ENCODE data around the gene CELA2B. TPM values are rescaled to one million over a fixed set of nuclear protein-coding genes. Genes with fewer than 3 reads are reported as not detected.
"Not testable (repeated sequence)": the region's sequence is repeated elsewhere in the genome, so short reads cannot be mapped to it uniquely, and the experiment has no call there.

CELA2B gene
- total and polyA plus RNA-seq, 9 of the 15 experiments (the other 6 are each of a cell fraction or from before 2014, with no cell fraction given): 0.25 to 2.1 (median 0.38) TPM; not detected in 5

GRCh38 chr1:15457585-15457984 is 18.3 kb upstream of the CELA2B start (continued):
- TF ChIP-seq ARID3B (CRISPR knock-in tag; IDR thresholded peaks at IDR 0.05; ENCODE audit: borderline replicate concordance) (no peak), MED1 (CRISPR knock-in tag; IDR thresholded peaks at IDR 0.05; ENCODE audit: borderline replicate concordance) (no peak), SREBF1 (IDR thresholded peaks at IDR 0.05; ENCODE audit: borderline replicate concordance, low read depth, low read length) (no peak), YBX1 (IDR thresholded peaks at IDR 0.05) (no peak), ZKSCAN1 (IDR thresholded peaks at IDR 0.05; ENCODE audit: low read depth, low read length) (no peak), IRF1 (CRISPR knock-in tag; IDR thresholded peaks at IDR 0.05; ENCODE audit: borderline replicate concordance) (no peak)

- H3K4me3 ChIP-seq; H3K9me3 ChIP-seq (replicated peaks; ENCODE audit: control insufficient read depth, insufficient read depth, low read depth, low read length); H3K27me3 ChIP-seq (ENCODE audit: control insufficient read depth in 2 of 2, insufficient read depth in 2 of 2, low read length in 2 of 2); H3K4me2 ChIP-seq (ENCODE audit: insufficient read depth, low read length); intact Hi-C loops (cut with micrococcal nuclease); in situ Hi-C loops (cut with MboI); ATAC-seq; H3K27ac ChIP-seq (ENCODE audit: extremely low read depth, low read depth, low read length); H2AFZ ChIP-seq (ENCODE audit: low read depth, low read length); H4K20me1 ChIP-seq (replicated peaks; ENCODE audit: control insufficient read depth, insufficient read depth, low read length); H3K9me1 ChIP-seq (ENCODE audit: control insufficient read depth, insufficient read depth, low read length); H3K79me2 ChIP-seq (ENCODE audit: control insufficient read depth, insufficient read depth, low read length); BruUV-seq (replicated peaks); H3K9ac ChIP-seq (ENCODE audit: insufficient read depth in 1 of 2, low read depth in 2 of 2, low read length in 2 of 2); DNase-seq (ENCODE audit: extremely low read depth in 1 of 4, low spot score in 3 of 4); CTCF ChIA-PET (ENCODE audit: low intra/inter-chr PET ratio); H3K36me3 ChIP-seq (ENCODE audit: control insufficient read depth, insufficient read depth, low read length); FAIRE-seq: not testable (repeated sequence)
- peaks cover 16 to 19% of the 10 kb centered on the region in 2 experiments for H3K4me1 ChIP-seq (replicated peaks in 1 of 2; ENCODE audit: control insufficient read depth in 2 of 2, insufficient read depth in 2 of 2, low read length in 2 of 2)
- 35% methylated on average over 4 of the region's 4 CpGs for WGBS (ENCODE audit: insufficient coverage, low coverage, missing lambda C conversion rate)
- POLR2A ChIA-PET: interaction anchor here (0.7 kb wide), 1 partner anchor 894 kb away, joined by 3 read pairs; no protein-coding TSS in a partner anchor
Measured at GRCh38 chr1:15458388-15458787, 17.5 kb upstream of the CELA2B start.
